HTERT RPE-1 (cell line): ENCODE data around the gene XIST.
"Not testable (repeated sequence)": the region's sequence is repeated elsewhere in the genome, so short reads cannot be mapped to it uniquely, and the experiment has no call there.

Experiments used
- in situ Hi-C: fragments of 300-500 bp; cut with MboI; formaldehyde crosslinking; loops from 4 replicates; pipeline ENCODE4 v1.14.3; 2020; ENCODE audit warnings: low sequenced_read_pairs

XIST gene

DNA sequence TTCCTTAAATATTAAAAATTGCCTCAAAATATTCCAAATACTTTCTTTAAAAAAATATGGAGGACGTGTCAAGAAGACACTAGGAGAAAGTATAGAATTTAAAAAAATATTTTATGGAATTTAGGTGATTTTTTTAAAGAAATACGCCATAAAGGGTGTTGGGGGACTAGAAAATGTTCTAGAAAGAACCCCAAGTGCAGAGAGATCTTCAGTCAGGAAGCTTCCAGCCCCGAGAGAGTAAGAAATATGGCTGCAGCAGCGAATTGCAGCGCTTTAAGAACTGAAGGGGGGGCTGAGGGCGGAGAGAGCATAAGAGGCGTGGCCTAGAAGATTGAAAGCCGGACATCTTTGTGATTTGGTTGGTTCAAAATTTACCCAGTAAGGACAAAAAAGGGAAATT lies at the start of gene XIST:
Gene XIST, minus strand, starts transcription at position 248 of the 400 bp plus-strand sequence.
- in situ Hi-C loops = no loop called here

DNA sequence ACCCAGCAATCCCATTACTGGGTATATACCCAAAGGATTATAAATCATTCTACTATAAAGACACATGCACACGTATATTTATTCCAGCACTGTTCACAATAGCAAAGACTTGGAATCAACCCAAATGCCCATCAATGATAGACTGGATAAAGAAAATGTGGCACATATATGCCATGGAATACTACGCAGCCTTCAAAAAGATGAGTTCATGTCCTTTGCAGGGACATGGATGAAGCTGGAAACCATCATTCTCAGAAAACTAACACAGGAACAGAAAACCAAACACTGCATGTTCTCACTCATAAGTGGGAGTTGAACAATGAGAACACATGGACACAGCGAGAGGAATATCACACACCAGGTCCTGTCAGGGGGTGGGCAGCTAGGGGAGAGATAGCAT lies 45.8 kb upstream of the XIST start:
- in situ Hi-C loops = not testable (repeated sequence)

DNA sequence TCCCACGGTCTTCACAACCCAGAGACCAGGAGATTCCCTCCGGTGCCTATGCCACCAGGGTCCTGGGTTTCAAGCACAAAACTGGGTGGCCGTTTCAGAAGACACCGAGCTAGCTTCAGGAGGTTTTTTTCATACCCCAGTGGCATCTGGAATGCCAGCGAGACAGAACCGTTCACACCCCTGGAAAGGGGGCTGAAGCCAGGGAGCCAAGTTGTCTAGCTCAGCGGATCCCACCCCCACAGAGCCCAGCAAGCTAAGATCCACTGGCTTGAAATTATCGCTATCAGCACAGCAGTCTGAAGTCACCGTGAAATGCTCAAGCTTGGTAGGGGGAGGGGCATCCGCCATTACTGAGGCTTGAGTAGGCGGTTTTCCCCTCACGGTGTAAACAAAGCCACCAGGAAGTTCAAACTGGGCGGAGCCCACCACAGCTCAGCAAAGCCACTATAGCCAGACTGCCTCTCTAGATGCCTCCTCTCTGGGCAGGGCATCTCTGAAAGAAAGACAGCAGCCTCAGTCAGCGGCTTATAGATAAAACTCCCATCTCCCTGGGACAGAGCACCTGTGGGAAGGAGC lies 40.1 kb upstream of the XIST start:
- in situ Hi-C loops = not testable (repeated sequence)

- in situ Hi-C loops = not testable (repeated sequence)
Observed at GRCh38 chrX:73882260-73882659, 29.7 kb upstream of the XIST start.

GRCh38 chrX:73877687-73878086 lies 25.2 kb upstream of the XIST start:
- in situ Hi-C loops = no loop called here

DNA sequence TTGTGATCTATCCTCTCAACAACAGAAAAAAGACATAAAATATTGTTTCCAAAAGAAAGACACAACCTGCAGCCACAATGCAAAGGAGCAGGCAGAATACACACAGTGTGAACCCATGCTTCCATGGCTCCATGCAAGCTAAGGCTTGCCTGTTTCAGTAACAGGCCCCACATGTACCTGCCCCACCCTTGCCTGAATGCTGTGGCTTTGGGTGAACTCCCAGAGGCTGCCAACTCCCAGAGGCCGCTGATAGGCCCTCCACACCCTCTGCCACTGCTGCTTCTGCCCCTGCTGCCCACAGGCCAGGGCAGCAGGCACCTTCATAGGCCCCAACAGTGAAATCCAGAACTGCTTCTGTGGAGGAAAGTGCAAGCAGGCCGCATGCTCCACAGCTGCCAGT lies 24.4 kb upstream of the XIST start:
- in situ Hi-C loops = no loop called here

GRCh38 chrX:73868916-73869315 lies 16.4 kb upstream of the XIST start:
- in situ Hi-C loops = no loop called here

- in situ Hi-C loops = no loop called here
Observed at GRCh38 chrX:73867144-73867543, 14.6 kb upstream of the XIST start.

GRCh38 chrX:73863852-73864251 lies 11.3 kb upstream of the XIST start:
- in situ Hi-C loops = no loop called here

GRCh38 chrX:73863268-73863667 lies 10.8 kb upstream of the XIST start:
- in situ Hi-C loops = no loop called here

DNA sequence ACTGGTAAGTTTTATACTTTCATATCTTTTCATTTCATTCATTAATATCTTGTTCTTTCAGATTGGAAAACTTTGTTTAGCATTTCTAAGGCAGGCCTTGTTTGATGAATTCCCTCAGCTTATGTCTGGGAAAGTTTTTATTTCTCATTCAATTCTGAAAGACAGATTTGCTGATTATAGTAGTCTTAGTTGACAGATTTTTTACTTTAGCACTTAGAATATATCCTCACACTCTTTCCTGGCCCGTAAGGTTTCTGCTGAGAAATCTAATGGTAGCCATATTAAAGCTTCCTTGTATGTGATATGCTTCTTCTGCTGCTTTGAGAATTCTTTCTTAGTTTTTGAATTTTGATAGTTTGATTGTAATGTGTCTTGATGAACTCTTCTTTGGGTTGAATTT lies 7.1 kb upstream of the XIST start:
- in situ Hi-C loops = no loop called here

DNA sequence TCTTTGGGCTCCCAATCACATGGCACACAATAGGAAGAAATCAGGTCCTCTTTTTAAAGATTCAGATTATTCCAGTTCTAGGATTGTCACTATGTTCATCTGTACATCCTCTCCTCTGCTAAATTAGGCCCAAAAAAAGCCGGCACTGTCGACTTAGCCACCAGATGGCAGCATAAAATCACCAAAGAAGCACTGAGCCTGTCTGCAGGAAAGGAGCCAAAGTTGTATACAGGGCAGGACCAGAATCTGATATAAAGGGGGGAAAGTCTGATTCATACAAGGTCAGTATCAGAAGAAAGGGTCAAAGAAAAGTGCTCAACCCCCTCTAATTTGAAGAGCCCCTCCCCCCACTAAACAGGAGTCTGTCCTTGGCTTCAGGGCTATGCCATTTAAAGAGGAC lies 3.0 kb upstream of the XIST start:
- in situ Hi-C loops = no loop called here

- in situ Hi-C loops = no loop called here
Observed at GRCh38 chrX:73852022-73852421, 492 bp downstream of the XIST start.

- in situ Hi-C loops = no loop called here
Observed at GRCh38 chrX:73851014-73852009, 1.2 kb downstream of the XIST start.

DNA sequence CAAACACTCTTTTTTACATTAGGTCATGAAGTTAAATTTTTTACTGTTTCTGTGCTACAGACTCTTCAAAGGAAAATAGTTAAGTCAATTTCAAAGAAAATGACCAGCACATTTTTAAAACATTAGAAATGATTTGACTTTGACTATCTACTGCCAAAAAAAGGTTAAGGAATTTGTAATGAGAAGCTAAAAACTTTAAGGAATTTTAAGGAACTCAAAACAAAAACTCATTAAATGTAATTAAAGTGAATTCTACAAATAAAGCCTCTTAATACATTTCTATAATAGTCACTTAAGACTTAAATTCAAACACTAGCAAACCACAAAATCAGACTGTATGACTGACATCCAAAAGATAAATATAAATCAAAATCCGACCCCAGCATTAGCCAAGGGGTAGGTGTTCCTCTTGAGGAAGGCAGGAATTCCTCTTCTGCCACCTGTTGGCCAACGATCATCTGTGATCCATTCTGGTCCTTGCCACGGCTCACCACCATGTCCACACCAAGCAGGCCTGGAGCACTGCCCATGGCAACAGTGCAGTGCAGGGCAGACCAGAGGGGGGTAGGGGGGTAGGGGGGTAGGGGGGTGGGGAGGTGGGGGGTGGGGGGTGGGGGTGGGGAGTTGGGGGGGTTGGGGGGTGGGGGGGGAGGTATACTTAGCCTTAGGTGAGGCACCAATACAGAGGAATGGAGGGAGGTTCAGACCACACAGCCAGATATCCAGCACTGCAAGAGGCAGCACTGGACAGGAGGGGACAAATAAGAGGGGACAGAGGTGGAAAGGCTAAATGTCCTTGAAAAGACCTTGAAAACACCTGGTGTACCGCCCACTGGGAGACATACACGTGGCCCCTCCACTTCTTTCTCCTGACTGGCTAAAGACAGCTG lies 2.1 kb downstream of the XIST start:
- in situ Hi-C loops = no loop called here

GRCh38 chrX:73849073-73849472 lies 3.4 kb downstream of the XIST start:
- in situ Hi-C loops = no loop called here

DNA sequence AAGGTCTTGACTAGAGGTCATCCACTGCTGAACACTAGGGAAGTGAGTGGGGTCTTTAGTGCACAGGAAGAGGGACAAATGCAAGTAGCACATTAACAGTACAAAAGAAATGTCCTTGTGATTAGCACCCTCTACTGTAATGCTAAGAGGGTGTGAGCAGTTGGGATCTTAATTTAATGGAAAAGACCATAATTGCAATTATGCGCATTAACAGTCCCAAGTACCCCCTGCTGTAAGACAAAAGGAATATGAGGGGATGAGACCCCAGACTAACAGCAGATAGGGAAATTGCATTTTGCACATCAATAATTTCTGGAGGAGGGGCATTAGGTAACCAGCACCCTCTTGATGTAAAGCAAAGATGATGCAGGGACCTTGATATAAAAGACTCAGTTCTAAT lies 4.5 kb downstream of the XIST start:
- in situ Hi-C loops = no loop called here

- in situ Hi-C loops = no loop called here
Observed at GRCh38 chrX:73847100-73847499, 5.4 kb downstream of the XIST start.

GRCh38 chrX:73842541-73843234 lies 9.8 kb downstream of the XIST start:
- in situ Hi-C loops = no loop called here

DNA sequence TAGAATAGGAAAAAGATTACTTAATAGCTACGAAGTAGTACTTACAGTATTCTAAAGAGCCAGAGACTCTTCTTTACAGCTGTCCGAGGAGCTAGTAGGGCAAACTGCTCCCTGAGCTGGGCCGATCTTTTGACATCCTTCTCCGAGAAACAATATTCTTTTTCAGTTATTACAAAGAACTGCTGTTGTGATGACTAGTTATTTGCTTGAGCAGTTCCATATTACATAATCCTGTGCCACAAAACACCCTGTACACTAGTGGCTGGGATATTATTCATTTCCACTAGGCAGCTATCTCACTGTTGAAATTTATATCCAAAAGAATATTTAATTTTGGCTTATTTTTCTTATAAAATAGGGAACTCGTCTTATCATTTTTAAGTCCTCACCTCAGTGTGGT lies 11.2 kb downstream of the XIST start:
- in situ Hi-C loops = no loop called here
